HCEC 1CT (cell line): ENCODE results near the gene GABRG3.

Source experiments
- DNase-seq: peaks from one replicate; pipeline ENCODE4 v3.0.0-alpha.2; 2017

The GABRG3 gene

GRCh38 chr15:26970712-26971210, at the start of gene GABRG3:
GABRG3 (plus strand) TSS chr15:26971181.
- DNase-seq: no peak

- DNase-seq: no peak
These were observed 49.5 kb upstream of the GABRG3 start for GRCh38 chr15:26921433-26921832.

- DNase-seq: no peak
These were observed 44.9 kb upstream of the GABRG3 start for GRCh38 chr15:26926081-26926480.

- no peak for DNase-seq
These were observed 42.9 kb upstream of the GABRG3 start for GRCh38 chr15:26928051-26928450.

- DNase-seq: no peak
These were observed 41.4 kb upstream of the GABRG3 start for GRCh38 chr15:26929588-26929987.

- no peak for DNase-seq
These were observed 36.1 kb upstream of the GABRG3 start for GRCh38 chr15:26934848-26935247.

GRCh38 chr15:26935322-26935721, 35.7 kb upstream of the GABRG3 start:
- DNase-seq: no peak

- no peak for DNase-seq
These were observed 34.5 kb upstream of the GABRG3 start for GRCh38 chr15:26936502-26936901.

GRCh38 chr15:26937134-26937533, 33.8 kb upstream of the GABRG3 start:
- DNase-seq: no peak

- no peak for DNase-seq
These were observed 31.6 kb upstream of the GABRG3 start for GRCh38 chr15:26939398-26939797.

- DNase-seq: no peak
These were observed 29.5 kb upstream of the GABRG3 start for GRCh38 chr15:26941489-26941888.

GRCh38 chr15:26943866-26944265, 27.1 kb upstream of the GABRG3 start:
- DNase-seq: no peak

GRCh38 chr15:26945046-26945445, 25.9 kb upstream of the GABRG3 start:
- DNase-seq: no peak

GRCh38 chr15:26950001-26950400, 21.0 kb upstream of the GABRG3 start:
- no peak for DNase-seq

GRCh38 chr15:26954403-26954802, 16.6 kb upstream of the GABRG3 start:
- DNase-seq: no peak

GRCh38 chr15:26967719-26968269, 3.2 kb upstream of the GABRG3 start:
- no peak for DNase-seq

GRCh38 chr15:26968806-26969205, 2.2 kb upstream of the GABRG3 start:
- no peak for DNase-seq

- no peak for DNase-seq
These were observed 464 bp downstream of the GABRG3 start for GRCh38 chr15:26971271-26972018.

GRCh38 chr15:26972636-26973035, 1.7 kb downstream of the GABRG3 start:
- no peak for DNase-seq

- no peak for DNase-seq
These were observed 3.3 kb downstream of the GABRG3 start for GRCh38 chr15:26974120-26974780.

GRCh38 chr15:26981492-26981891, 10.5 kb downstream of the GABRG3 start:
- DNase-seq: no peak

- no peak for DNase-seq
These were observed 12.8 kb downstream of the GABRG3 start for GRCh38 chr15:26983822-26984221.

GRCh38 chr15:26985050-26985449, 14.1 kb downstream of the GABRG3 start:
- DNase-seq: no peak

- DNase-seq: no peak
These were observed 25.3 kb downstream of the GABRG3 start for GRCh38 chr15:26996250-26996649.
